A204.1 (cell line): ENCODE measurements around the gene LY6G6C.
"Not testable (repeated sequence)": the region's sequence is repeated elsewhere in the genome, so short reads cannot be mapped to it uniquely, and the experiment has no call there.

Source experiments
- FAIRE-seq: peaks from 2 replicates; lab custom pipeline; 2012; peaks lifted over from hg19 to GRCh38; lab: Jason Lieb, UNC

The LY6G6C gene

DNA sequence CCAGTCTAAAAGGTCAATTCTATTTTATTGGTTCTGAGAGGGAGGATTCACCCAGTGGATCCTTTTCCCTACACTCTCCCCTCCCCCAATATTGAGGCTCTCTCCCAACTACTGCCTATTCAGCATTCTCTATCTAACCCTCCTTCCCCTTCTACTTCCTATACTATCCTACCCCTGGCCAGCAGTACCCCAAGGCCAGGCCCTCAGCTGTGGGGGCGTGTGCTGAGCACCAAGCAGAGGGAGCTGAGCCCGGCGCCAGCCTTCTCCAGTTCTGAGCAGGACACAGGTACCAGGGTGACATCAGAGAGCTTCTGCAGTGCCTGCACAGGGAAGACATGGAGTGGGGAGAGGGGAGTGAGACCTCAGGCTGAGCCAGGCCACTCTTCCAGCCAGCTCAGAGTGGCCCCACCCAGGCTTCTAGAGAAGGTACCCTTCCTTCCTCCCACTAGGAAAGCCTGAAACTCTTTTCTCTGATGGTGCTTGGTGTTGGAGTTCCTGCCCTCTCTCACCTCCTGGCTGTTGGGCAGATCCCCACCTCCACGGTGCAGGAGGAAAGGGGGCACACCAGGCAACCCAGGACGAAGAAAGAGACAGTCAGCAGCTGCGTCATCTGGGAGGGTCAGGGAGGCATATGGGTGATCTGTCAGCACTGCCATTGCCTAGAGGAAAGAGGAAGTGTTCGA, 5.6 kb upstream of the LY6G6C start:
- no peak for FAIRE-seq

DNA sequence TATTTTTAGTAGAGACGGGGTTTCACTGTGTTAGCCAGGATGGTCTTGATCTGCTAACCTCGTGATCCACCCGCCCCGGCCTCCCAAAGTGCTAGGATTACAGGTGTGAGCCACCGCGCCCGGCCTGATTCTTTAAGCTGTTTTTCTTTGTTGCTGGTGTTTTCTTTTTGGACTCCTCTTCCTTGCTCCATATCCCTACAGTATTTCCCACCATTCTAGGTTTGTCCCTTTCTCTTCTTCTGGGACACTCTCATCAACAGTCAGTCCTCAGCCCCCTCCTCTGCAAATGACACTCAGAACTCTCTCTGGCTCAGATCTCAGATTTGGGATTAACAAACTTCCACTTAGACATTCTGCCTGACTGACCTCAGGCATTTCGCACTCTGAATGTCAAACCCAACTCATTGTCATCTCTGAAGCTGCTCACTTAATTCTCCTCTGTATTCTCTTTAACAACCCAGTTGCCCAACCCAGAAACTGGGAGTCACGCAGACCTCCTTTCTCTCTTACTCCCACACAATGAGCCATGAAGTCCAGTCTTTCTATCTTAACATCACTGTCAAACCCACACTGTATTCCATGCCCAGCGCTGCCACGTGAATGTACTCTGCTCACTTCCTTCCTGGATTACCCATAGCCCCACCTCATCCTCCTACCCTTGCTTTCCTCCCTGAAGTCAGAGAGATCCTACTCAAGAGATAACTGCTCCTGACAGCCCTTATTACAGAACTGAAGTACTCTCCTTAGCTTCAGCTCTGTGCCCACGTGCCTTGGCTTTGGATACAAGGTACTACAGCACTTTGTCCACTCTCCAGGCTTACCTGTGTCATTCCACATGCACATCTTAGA, 4.2 kb upstream of the LY6G6C start:
- FAIRE-seq: no peak

DNA sequence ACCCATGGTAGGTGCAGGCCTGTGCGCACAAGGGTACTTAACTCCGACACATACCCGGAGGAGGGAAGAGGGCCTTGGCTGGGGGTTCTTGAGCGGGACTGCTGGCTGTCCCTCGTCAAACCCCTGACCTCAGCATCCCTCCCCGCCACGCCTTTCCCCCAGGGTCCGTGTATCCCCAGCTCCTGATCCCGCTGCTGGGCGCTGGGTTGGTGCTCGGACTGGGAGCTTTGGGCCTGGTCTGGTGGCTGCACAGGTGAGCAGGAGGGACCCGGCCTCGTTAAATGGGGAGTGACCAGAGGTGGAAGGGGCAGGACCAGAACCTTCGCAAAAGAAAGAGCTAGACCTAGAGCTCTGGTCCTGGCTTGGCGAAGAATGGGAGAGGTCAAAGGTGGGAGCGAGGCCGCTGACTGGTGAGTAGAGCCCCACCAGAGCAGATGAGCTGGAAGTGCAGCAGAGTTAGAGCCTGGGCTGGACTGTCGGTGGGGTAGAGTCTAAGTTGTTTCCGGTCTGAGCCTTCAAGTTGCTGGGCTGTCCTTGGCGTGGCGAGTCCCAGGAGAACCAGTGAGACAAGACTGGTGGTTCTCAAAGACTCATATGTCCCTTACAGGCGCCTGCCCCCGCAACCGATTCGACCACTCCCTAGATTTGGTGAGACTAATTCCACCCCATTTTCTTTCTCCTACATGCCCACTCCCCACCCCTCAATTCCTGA, 2.6 kb upstream of the LY6G6C start:
- no peak for FAIRE-seq

DNA sequence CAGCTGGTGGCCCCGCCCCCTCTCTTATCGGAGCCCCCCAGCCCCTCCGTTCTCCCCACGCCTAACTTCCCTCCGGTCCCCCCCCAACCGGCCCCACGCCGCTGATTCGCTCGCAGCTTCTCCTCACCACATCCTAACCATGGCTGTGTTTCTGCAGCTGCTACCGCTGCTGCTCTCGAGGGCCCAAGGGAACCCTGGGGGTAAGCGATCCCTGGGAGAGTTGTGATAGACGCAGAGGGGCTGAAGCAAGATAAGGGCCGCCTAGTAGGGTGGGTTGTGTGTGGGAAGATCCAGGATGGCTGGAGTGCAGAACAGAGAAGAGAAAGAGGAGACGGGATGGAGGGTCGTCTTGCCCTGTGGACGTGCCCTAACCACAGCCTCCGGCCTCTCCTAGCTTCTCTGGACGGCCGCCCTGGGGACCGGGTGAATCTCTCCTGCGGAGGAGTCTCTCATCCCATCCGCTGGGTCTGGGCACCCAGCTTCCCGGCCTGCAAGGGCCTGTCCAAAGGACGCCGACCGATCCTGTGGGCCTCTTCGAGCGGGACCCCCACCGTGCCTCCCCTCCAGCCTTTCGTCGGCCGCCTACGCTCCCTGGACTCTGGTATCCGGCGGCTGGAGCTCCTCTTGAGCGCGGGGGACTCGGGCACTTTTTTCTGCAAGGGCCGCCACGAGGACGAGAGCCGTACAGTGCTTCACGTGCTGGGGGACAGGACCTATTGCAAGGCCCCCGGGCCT, 1.9 kb upstream of the LY6G6C start, which contains the start of gene MPIG6B:
MPIG6B (plus strand) TSS at position 129 of the 735 bp plus-strand sequence; CDS start at position 140, 11 bp downstream.
- no peak for FAIRE-seq

DNA sequence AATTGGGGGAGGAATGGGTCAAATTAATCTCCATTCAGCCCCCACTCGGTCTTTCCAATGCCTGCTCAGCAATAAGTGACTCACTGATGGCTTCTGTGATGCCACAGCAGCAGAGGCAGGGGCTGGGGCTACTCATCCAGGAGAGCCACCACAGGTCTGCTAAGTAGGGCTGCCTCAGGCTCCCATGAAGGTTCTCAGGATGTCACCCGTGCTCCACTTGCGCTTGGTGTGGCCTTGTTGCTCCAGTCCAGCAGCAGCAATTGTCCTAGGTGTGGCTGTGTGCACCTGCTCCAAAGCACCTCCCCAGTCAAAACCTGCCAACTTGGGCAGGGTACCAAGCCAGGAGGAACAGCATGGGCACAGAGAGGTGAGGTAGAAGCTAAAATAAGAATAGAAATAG, 627 bp upstream of the LY6G6C start:
- no peak for FAIRE-seq

DNA sequence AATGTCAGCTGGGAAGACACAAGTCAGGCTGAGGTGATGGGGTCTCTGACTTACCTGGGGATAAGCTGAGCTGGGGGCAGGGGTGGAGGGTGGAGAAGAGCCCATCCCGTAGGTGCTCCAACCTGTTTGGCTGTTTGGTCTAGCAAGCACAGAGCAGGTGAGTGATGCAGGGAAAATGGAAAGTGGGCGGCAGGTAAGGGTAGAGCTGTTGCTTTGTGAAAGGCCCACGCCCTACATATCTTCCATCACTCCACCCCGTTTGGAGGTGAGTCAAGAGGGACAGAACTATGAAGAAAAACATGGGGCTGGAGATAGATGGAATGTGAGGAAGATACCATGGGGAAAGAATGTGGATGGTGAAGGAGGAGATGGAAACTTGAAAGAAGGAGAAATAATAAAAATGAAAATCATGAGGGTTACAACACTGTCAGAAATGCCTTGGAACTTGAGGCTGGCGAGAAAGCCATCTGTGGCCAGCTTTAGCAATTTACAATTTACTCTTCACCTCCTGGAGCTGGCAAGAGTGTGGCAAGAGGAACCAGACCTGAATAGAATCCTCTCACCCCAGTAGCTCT, 1.3 kb downstream of the LY6G6C start:
- FAIRE-seq: no peak

DNA sequence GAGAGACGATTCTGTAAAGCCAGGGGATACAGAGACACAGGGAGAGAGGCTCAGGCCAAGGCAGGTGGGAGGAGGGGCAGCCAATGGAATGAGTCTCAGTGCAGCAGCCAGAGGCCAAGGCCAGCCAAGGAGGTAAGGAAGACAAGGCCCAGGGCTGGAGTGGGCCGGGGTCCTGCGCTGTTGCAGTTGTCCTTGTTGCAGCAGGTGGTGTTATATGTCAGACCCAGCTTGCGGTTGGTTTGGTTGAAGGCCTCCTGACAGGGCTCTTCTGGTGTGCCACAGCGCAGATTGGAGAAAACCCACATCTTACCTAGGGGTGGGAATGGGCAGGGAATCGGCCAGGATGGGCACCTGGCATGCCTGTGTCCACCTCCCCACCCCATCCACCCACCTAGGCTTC, 2.5 kb downstream of the LY6G6C start:
- FAIRE-seq: no peak

DNA sequence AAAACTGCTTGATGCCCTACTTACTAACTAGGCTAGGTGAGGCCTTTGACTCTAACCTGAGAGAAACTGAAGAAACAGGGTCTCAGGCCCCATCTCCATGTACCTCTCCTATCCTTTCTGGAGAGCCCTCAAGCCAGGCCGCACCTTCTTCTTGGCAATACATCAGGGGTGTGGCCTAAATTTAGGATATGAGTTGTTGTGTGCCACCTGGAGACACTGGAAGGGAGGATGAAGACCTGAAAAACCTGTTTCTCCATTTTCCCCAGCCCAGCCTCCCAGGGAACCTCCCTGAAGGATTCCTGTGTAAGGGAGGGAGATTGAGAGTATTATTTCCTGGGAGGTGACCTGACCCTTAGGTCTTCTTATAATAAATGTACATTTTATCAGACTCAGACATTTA, 3.3 kb downstream of the LY6G6C start:
- FAIRE-seq: no peak

DNA sequence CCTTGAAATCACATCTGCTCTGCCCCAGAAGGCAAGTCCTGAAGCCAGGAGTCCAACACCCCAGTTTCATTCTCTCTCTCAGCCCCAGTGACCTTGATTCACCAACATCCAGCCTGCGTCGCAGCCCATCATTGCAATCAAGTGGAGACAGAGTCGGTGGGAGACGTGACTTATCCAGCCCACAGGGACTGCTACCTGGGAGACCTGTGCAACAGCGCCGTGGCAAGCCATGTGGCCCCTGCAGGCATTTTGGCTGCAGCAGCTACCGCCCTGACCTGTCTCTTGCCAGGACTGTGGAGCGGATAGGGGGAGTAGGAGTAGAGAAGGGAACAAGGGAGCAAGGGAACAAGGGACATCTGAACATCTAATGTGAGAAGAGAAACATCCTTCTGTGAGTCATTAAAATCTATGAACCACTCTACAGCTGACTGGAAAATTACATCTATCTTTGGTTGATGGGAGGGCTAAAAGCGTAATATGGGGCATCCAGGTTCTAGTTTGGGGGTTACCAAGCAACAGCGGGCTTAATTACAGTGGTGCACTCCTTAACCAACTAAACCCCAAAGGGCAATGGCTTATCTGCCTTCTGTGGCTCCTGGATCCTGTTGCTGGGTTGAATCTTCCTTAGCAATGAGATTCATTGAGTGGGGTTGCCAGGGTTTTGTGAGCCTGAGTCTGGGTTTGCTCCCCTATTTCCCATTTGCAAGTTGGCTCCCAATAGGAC, 3.9 kb downstream of the LY6G6C start:
- no peak for FAIRE-seq

DNA sequence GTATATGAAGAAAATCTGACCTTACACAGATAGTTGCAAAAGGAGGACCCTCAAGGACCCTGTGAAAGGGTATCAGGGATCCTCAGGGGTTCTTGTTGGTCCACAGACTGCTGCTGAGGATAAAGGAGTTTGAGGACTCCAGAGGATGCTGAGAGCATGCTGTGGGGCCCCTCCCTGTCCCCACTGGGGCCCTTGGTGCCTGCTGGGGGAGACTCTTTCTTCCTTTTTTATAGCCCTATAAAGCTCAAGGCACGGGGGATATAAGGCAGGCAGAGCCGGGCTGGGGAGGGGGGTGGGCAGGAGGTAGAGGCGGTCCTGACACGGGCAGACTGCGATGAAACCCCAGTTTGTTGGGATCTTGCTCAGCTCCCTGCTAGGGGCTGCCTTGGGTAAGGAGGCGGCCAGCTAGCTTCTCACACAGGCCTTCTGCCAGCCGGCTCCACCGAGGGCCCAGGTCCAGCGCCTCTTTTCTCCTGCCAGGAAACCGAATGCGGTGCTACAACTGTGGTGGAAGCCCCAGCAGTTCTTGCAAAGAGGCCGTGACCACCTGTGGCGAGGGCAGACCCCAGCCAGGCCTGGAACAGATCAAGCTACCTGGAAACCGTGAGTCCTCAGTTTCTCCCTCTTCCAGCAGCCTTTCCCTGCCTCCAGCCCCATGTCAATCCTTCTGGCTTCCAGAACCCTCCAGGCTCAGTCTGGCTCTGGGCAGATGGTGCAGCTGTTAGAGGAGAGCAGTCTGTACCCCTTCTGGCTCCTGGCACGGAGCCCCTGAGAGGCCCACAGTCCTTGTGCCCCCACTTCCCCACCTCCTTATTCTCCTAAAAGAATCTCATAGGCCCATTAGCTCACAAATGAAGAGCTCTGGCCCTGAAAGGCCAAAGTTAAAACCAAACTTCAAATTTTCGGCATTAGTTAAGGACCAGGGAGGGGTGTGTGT, 6.3 kb downstream of the LY6G6C start, which contains the start of gene LY6G6D:
LY6G6D (plus strand) TSS at position 327 of the 937 bp plus-strand sequence; CDS start at position 335, 8 bp downstream.
- no peak for FAIRE-seq

DNA sequence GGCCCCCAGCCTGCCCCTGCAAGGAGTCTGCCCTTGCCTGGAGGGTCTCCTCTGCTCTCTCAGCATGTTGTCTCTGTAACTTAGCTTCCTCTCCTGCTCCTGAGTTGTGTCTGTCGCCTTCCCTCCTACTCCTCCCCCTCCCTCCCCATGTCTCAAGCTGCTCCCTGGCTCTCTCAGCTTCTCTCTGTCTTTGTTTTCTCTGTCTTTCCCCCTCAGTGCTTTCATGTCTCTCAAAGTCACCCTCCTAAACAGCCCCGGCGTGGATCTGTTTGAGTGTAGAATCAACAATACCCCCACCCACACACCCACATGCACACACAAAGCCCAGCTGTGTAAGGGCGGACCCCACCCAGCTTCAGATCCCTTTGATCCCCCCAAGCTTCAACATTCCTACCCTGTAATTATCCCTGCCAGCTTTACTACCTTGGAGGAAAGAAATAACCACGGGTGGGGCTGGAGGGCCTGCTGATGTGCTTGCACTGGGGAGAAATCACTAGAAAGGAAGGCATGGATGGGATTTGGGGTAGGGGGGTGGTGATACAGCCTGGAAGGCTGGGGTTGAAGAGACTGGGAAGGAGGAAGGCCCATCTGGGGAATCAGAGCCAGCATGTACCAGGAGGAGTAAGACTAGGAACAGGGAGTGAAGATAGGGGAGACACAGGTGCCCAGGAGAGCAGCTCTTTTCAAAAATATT, 7.4 kb downstream of the LY6G6C start:
- FAIRE-seq: no peak

DNA sequence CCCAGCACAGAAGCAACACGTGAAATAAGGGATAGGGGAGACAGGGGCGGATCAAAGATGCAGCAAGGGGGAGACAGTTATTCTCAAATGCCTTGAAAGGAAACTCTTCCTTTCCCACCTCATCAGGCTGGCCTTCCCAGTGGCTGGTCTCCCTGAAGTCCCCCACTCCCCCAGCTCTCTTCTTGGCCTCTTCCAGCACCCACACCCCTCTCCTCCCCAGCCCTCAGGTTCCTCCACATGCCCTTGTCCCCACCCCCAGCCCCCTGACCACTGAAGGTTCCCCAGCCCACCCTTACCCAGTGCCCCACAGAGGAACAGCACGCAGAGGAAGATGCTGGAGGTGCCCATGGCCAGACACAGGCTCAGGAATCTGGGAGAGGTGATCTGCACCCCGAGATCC, 8.1 kb downstream of the LY6G6C start:
- no peak for FAIRE-seq

DNA sequence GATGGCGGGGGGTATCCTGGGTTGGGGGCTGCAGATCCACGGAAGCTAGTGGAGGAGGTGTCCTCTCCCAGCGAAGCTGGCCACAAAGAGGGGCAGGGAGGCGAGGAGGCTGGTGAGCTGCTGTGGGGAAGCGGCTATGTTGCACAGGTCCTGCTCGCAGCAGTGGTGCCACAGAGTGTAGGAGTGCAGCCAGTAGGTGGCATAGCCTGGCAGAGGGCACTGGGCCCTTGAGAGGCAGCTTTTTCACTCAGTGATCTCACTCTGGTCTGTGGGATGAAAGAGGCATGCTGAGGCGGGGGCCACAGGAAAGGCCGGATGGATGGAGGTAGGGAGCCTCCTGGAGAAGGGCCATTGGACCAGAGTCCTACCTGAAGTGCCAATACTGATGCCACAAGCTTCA, 9.2 kb downstream of the LY6G6C start:
- no peak for FAIRE-seq

DNA sequence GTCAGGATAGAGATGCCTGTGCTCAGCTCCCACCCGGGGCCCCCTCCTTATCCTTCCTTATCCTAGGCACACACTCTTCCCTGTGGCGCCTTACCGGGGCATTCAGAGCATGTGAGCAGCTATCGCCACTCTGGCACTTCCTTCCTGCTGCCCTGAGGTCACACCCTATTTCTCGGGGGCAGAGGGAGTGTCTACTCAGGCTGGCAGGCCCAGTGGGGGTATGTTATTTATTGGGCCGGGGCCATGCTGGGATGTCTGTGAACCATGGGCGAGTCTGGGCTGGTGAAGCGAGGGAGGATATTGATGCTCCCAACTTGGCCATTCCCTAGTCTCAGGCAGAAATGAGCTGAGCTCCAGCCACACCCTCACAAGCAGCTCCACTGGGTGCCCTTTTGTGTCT, 10.3 kb downstream of the LY6G6C start:
- FAIRE-seq: no peak

DNA sequence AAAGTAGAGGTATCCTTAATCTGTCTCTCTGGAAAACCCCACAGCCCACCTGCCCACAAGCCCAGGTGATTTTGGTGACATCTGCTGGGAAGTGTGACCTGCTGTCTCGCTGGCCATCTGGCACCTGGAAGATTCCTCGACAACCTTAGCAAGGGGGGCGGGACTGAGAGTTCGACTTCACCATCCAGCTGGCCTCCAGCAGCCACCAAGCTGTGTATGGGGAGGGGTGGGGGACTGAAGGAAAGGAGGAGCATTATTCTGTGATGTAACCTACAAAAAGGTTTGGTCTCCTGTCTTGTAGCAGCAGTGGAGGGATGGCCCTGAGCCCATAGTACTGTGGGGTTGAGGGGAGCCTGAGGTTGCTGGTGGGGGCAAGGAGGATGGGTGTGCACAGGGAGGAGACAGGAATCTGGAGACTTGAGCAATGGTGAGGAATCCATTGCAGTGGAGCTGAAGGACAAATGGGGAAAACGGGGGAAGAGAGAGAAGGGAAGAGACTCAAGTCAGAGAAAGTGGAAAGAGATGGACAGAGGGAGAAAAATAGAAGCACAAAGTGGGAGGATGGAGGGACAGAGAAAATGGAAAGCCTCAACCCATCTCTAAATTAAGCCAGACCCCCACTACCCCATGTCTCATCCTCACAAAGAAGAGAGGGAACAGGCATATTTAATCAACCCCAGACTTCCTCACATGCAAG, 10.9 kb downstream of the LY6G6C start:
- no peak for FAIRE-seq

DNA sequence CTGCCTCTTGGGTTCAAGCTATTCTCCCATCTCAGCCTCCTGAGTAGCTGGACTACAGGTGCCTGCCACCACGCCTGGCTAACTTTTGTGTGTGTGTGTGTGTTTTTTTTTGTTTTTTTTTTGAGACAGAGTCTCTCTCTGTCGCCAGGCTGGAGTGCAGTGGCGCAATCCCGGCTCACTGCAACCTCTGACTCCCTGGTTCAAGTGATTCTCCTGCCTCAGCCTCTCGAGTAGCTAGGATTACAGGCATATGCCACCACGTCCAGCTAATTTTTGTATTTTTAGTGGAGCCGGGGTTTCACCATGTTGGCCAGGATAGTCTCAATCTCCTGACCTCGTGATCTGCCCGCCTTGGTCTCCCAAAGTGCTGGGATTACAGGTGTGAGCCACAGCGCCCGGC, 12.4 kb downstream of the LY6G6C start:
- not testable (repeated sequence) for FAIRE-seq

DNA sequence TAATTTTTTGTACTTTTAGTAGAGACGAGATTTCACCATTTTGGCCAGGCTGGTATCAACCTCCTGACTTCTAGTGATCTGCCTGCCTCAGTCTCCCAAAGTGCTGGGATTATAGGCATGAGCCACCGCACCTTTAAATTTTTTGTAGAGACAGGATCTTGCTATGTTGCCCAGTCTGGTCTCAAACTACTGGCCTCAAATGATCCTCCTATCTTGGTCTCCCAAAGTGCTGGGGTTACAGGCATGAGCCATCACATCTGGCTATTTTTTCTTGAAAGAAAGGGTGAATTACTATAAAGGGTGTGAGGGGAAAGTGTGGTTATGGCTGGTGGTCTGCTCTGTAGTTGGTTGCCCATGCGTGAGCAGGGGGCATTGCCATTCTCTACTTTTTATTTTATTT, 13.3 kb downstream of the LY6G6C start:
- no peak for FAIRE-seq

DNA sequence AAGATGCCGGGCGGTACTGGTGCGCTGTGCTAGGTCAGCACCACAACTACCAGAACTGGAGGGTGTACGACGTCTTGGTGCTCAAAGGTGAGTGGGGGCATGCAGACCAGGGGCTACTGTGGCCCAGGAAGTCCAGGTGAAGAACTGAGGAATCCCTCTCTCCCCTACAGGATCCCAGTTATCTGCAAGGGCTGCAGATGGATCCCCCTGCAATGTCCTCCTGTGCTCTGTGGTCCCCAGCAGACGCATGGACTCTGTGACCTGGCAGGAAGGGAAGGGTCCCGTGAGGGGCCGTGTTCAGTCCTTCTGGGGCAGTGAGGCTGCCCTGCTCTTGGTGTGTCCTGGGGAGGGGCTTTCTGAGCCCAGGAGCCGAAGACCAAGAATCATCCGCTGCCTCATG, 13.8 kb downstream of the LY6G6C start:
- no peak for FAIRE-seq

DNA sequence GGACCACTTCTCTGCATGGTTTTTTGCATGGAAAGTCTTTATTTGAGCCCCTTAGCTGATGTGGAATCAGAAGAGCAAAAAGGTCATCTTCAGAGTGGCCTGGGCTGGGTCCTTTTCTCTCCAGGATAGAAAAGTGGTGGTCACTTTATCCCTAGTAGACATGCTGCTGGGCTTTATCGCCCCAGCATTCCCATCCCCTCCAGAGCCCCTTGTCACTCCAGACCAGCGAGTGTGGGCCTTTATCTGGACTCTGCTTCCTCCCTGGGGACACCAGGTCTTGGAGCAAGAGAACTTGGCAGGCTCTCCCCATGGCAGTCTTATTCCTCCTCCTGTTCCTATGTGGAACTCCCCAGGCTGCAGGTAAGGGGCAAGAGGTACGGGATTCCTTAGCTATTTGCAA, 14.9 kb downstream of the LY6G6C start, which contains the start of gene LY6G6F:
LY6G6F (plus strand) TSS at position 268 of the 400 bp plus-strand sequence; CDS start at position 309, 41 bp downstream.
- FAIRE-seq: no peak
